HG03175 (cell line): ENCODE results near the gene HIVEP3.

Experiments
- ATAC-seq: cut with Tn5 transposase; IDR thresholded peaks from one replicate; pipeline ENCODE4 v1.9.1; 2021; ENCODE audit warnings: mild to moderate bottlenecking, moderate library complexity; ENCODE audit not compliant: unreplicated experiment

Gene HIVEP3

DNA sequence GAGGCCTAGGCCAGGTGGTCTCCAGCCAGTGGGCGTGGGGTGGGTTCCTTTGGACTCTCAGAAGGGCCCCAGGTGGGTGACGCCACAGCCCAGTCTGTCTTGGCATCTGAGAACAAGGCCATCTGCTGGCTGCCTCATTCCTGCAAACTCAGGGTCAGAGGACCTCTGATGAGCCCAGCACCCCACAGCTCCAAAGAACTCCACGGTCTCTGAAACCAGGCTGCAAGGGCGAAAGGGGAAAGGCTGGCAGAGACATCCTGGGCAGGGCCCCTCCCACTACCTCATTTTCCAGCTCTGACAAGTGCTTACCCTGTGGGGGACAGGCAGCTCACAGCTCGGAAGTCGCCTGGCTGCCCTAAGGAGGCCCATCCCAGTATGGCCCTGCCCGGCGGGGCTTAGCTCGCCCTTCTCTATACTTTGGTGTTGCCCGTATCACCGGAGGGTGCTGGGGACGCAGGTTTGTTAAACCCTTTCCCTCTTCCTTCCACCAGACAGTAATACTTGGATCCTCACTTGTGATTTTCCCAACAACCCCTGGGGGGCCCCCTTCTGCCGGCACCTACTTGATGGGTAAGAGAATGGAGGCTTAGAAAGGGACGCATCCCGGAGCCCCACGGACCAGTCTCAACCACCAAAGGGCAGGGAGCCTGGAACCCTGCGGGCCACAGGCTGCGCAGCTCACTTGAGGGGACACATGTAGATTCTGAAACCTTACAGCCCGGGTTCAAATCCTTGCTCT lies 423.3 kb downstream of the HIVEP3 start:
- no peak for ATAC-seq

DNA sequence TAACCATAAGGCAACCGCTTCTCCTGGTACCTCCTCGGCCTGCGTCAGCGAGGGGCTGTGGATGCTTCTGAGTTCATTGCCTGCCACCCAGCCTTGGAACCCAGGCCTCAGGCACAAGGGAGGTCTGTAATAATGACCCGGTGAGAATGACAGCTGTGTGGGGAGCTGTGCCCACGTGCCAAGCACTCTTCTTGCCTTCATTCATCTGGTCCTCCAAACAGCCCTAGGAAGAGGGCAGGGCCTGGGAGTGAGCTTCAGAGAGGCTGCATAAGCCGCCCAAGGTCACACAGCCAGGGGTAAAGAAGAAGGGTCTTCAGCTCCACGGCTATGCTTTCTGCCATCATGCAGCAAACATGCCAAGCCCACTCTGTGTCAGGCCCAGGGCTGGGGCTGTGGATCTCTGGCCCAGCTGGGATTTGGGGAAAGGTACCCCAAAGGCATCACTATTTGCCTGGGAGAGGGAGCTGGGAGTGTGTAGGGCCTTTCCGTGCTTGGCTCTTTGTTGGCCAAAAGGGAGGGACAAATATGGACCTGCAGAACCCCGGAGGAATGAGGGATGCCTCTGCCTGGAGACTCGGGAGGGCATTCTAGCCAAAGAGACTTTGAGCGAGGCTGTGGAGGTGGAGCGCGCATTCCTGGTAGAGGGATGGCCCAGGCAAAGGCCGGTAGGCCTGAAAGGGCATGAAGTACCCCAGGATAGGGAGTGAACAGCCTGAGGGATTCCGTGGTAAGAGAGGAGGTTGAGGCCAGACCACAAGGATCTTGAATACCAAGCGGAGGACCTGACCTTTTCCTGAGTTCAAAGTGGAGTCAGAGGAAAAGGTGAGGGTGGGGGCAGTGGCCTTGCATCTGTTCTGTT lies 424.1 kb downstream of the HIVEP3 start:
- ATAC-seq: no peak

GRCh38 chr1:41493626-41494350 lies 424.9 kb downstream of the HIVEP3 start:
- ATAC-seq: no peak

GRCh38 chr1:41493117-41493536 lies 425.6 kb downstream of the HIVEP3 start:
- no peak for ATAC-seq

GRCh38 chr1:41492341-41492848 lies 426.3 kb downstream of the HIVEP3 start:
- no peak for ATAC-seq

GRCh38 chr1:41490911-41491310 lies 427.8 kb downstream of the HIVEP3 start:
- no peak for ATAC-seq

DNA sequence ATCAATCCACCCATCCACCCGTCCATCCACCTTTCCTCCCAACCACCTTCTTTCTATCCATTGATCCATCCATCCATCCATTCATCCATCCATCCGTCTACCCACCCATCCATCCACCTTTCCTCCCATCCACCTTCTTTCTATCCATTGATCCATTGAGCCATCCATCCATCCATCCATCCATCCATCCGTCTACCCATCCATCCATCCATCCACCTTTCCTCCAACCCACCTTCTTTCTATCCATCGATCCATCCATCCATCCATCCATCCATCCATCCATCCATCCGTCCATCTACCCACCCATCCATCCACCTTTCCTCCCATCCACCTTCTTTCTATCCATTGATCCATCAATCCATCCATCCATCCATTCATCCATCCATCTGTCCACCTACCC lies 429.2 kb downstream of the HIVEP3 start:
- no peak for ATAC-seq

GRCh38 chr1:41488040-41488951 lies 430.4 kb downstream of the HIVEP3 start:
- ATAC-seq: no peak

- no peak for ATAC-seq
Observed at GRCh38 chr1:41487126-41488039, 431.3 kb downstream of the HIVEP3 start.

- ATAC-seq: no peak
Observed at GRCh38 chr1:41486371-41487125, 432.2 kb downstream of the HIVEP3 start.

DNA sequence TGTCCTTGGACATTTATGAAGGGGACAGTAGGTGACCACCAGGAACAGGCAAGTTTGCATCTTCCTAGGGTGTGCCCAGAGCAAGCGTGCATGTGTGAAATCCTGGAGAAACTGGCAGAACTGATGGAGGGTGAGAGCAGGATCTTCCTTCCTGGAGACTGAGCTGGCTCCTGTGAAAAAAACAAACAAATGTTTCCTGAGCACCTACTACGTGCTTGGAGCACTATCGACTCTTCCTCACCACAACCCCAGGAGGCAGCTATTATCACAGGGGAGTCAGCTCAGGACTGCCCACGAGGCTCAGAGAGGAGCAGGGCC lies 432.7 kb downstream of the HIVEP3 start:
- no peak for ATAC-seq

DNA sequence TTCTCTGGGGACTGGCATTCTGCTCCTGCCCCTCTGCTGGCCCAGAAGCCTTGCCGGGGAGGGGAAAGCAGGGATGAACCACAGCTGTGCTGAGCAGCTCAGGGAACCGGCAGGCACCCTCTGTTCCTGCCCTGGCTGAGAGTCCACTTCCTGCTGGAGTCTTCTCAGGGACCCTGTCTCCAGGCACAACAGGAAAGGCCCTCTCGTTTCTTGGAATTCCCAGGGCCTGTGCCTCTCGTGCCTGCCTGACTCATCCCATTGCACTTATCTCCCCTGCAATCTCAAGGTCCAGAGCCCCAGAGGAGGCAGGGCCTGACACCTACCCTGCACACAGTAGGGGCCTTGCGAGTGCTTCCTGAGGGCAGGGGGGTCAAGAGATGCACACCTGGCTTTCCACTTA lies 433.1 kb downstream of the HIVEP3 start:
- ATAC-seq: no peak

DNA sequence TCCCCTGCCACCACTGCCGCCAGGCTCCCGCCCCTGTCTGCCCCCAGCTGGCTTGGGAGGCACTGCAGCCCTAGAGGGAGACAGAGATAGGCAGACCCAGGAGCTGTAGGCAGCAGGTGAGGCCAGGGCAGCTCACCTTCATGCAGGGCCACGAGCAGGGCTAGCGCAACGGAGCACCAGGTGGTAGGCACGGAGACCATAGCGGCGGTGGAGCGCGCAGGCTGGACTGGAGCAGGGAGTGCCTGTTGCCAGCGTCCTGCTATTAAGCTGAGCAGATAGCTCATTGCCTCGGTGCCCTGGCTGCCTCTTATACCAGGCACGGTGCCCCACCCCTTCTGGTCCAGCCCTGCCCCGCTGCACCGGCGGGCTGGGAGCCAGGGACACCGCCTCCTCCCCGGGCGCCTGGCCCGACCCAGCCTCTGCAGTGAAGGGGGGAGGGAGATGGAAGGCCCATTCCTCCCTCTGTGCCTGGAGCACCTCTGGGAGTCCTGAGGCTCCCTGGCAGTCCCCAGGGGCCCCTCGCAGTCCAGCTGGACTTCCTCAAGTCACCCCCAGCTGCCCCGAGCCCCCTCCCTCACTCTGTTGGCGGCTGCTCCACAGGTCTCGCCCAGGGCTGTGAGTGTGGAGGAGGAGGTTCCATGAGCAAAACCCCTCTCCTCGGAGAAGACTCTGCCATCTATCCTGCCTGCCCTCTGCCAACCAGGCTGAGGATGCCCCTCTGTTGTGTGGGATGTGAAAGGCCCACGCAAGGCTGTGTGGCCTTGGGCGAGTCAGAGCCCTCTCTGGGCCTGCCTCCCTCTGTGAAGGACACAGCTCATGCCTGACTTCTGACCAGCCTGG lies 434.1 kb downstream of the HIVEP3 start, which contains the start of gene EDN2:
EDN2 (minus strand) TSS at position 282 of the 840 bp plus-strand sequence; CDS start at position 200, 82 bp downstream.
- no peak for ATAC-seq

- ATAC-seq: no peak
Observed at GRCh38 chr1:41483960-41484401, 434.7 kb downstream of the HIVEP3 start.

DNA sequence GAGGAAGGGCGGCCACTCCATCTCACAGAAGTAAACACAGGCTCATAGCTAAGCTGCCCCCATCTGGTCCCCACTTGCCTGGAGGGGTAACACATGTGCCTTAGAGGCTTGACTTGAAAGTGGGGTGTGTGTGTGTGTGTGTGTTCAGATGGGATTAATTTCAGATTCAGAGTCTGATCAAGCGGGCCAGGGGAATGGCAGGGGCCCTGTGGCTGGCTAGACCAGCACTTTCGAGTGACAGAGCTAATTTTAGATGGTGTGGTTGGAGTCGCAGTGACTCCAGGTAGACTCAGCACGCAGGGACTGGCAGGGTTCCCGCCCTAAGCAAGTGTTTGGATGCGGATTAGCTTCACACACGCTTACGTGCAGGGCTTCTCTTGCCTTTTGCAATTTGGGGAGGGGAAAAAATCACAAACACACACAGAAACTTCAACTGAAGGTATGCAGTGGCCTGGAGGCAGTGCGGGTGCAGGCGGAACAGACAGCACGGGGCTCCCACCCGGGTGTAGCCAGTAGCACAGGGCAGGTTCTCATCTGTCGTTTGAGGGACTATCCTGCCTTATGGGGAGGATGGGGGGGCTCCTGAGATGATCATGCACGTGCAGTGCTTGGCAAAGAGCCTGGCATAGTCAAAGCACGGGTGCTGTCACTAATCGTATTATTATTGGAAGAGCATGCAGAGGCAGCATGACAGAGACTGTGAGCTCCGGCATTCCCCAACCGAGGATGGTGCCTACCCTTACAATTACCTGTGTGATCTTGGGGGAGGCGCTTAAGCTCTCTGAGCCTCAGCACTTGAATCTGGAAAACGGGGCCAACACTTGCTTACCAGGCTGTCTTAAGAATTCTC lies 435.5 kb downstream of the HIVEP3 start:
- no peak for ATAC-seq

GRCh38 chr1:41482001-41482765 lies 436.5 kb downstream of the HIVEP3 start:
- ATAC-seq: no peak
